Ishikawa (cell line): ENCODE results near the gene KCNIP3.
A peak's percentile ranks its signal among the peaks of the same experiment; 100 is the strongest.

Source experiments
- CEBPB ChIP-seq: IDR thresholded peaks from 2 replicates; pipeline ENCODE4 v1.6.1; 2012
- CREB1 ChIP-seq: IDR thresholded peaks from 2 replicates; pipeline ENCODE4 v1.6.1; 2012; ENCODE audit warnings: low read depth
- EGR1 ChIP-seq: IDR thresholded peaks from 2 replicates; pipeline ENCODE4 v1.6.1; 2012
- EP300 ChIP-seq: IDR thresholded peaks from 2 replicates; pipeline ENCODE4 v1.6.1; 2012; ENCODE audit warnings: borderline replicate concordance
- FOXM1 ChIP-seq: IDR thresholded peaks from 2 replicates; pipeline ENCODE4 v1.6.1; 2012; ENCODE audit warnings: low read depth, borderline replicate concordance
- MAX ChIP-seq: IDR thresholded peaks from 2 replicates; pipeline ENCODE4 v1.6.1; 2012
- NFIC ChIP-seq: IDR thresholded peaks from 2 replicates; pipeline ENCODE4 v1.6.1; 2012
- RAD21 ChIP-seq: IDR thresholded peaks from 2 replicates; pipeline ENCODE4 v1.6.1; 2012; ENCODE audit warnings: low read depth
- TAF1 ChIP-seq: IDR thresholded peaks from 2 replicates; pipeline ENCODE4 v1.6.1; 2012; ENCODE audit warnings: low read depth, mild to moderate bottlenecking
- TCF12 ChIP-seq: IDR thresholded peaks from 2 replicates; pipeline ENCODE4 v1.6.1; 2012; ENCODE audit warnings: low read depth
- TEAD4 ChIP-seq: IDR thresholded peaks from 2 replicates; pipeline ENCODE4 v1.6.1; 2012
- USF1 ChIP-seq: IDR thresholded peaks from 2 replicates; pipeline ENCODE4 v1.6.1; 2012
- YY1 ChIP-seq: IDR thresholded peaks from 2 replicates; pipeline ENCODE4 v1.6.1; 2012; ENCODE audit warnings: low read depth
- ZBTB7A ChIP-seq: IDR thresholded peaks from 2 replicates; pipeline ENCODE4 v1.6.1; 2012; ENCODE audit warnings: low read depth
- TF ChIP-seq, protein P1 (sequence below): IDR thresholded peaks from 2 replicates; pipeline ENCODE4 v1.6.1; 2012; ENCODE audit warnings: low read depth, mild to moderate bottlenecking

The KCNIP3 gene

DNA sequence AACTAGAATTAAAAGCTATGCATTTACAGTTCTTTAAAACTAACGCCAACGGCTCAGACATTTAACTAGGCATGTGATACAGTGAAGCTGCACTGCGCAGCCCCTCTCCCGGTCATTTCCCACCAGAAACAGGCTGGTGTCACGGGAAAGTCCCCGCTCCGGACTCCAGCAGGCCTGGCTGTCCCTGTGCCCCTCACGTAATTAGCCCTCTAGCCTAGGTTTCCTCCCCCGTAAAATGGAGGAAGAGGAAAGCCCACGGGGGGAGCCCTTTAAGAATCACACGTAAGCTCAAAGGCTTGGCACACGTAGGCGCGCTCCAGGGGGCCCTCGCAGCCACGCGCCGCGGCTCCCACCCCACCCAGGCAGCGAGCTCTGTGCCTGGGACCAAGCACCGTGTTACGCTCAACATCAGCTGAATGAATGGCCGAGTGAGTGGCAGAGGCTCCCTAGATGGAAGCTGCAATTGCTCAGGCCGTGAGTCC is 48.0 kb downstream of the KCNIP3 start:
- TF ChIP-seq FOXM1 (no peak), CREB1 (no peak), NFIC (no peak), USF1 (no peak), EGR1 (no peak), TEAD4 (no peak), ZBTB7A (no peak), RAD21 (no peak), TCF12 (no peak), MAX (no peak), TAF1 (no peak), CEBPB (no peak), EP300 (no peak), YY1 (no peak)
- TF ChIP-seq, protein P1, sequence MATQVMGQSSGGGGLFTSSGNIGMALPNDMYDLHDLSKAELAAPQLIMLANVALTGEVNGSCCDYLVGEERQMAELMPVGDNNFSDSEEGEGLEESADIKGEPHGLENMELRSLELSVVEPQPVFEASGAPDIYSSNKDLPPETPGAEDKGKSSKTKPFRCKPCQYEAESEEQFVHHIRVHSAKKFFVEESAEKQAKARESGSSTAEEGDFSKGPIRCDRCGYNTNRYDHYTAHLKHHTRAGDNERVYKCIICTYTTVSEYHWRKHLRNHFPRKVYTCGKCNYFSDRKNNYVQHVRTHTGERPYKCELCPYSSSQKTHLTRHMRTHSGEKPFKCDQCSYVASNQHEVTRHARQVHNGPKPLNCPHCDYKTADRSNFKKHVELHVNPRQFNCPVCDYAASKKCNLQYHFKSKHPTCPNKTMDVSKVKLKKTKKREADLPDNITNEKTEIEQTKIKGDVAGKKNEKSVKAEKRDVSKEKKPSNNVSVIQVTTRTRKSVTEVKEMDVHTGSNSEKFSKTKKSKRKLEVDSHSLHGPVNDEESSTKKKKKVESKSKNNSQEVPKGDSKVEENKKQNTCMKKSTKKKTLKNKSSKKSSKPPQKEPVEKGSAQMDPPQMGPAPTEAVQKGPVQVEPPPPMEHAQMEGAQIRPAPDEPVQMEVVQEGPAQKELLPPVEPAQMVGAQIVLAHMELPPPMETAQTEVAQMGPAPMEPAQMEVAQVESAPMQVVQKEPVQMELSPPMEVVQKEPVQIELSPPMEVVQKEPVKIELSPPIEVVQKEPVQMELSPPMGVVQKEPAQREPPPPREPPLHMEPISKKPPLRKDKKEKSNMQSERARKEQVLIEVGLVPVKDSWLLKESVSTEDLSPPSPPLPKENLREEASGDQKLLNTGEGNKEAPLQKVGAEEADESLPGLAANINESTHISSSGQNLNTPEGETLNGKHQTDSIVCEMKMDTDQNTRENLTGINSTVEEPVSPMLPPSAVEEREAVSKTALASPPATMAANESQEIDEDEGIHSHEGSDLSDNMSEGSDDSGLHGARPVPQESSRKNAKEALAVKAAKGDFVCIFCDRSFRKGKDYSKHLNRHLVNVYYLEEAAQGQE = no peak

- TF ChIP-seq, protein P1 = no peak
- TF ChIP-seq ZBTB7A = peak; percentile 59
- TF ChIP-seq CEBPB = no peak
- TF ChIP-seq FOXM1 = no peak
- peak; percentile 70 for TF ChIP-seq RAD21
- TF ChIP-seq MAX = peak; percentile 54; the same call in 1 of the 2 replicates
- 0 out of 2 replicates have a peak, but pooled peaks have one; percentile 8 for TF ChIP-seq NFIC
Observed at GRCh38 chr2:95345563-95346230, 48.5 kb downstream of the KCNIP3 start.

GRCh38 chr2:95346231-95346737 is 49.1 kb downstream of the KCNIP3 start:
- TF ChIP-seq YY1 (no peak), NFIC (0 out of 2 replicates have a peak, but pooled peaks have one; percentile 20), ZBTB7A (no peak; the same call in 1 of the 2 replicates), MAX (peak; percentile 25; the same call in 1 of the 2 replicates), TAF1 (no peak), EGR1 (peak; percentile 18; the same call in 1 of the 2 replicates), USF1 (no peak), CEBPB (no peak), CREB1 (no peak), RAD21 (no peak)

DNA sequence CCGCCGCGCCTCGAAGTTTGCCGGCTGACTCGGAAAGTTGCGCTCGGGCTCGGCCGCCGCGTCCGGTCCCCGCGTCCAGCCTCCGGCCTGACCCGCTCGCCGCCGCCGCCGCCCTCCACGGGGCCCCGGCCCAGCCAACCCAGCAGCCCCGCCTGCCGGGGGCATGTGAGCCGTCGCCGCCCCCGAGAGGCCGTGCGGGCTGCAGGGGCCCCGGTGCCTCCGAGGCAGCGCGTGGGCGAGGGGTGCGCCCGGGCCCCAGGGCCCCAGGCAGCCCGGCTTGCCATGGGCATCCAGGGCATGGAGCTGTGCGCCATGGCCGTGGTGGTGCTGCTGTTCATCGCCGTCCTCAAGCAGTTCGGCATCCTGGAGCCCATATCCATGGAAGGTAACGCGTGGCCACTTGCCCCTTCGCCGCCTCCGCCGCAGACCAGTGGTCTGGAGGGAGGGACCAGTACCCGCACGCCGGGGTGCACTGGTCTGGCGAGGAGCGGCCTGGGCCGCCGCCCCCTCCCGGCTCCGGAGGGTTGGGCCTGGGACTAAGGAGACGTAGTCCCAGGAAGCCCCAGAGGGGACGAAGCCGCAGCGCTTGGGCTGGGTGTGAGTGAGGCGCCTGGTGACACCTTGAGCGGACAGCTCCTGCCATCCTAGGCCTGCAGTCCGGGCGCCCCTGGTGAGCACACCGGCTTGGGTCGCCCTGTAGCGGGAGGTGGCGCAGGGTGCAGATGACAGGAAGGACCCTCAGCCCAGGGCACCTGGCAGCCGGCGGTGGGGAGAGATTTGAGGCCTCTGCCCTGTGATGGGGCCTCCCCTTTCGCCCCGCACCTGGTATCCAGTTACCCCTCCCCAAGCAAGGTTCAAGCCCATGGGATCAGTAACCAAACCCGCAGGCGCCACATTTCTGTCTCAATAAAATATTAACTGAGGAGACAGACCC is 49.9 kb downstream of the KCNIP3 start:
- TF ChIP-seq EGR1 = peak; percentile 70
- no peak for TF ChIP-seq CREB1

DNA sequence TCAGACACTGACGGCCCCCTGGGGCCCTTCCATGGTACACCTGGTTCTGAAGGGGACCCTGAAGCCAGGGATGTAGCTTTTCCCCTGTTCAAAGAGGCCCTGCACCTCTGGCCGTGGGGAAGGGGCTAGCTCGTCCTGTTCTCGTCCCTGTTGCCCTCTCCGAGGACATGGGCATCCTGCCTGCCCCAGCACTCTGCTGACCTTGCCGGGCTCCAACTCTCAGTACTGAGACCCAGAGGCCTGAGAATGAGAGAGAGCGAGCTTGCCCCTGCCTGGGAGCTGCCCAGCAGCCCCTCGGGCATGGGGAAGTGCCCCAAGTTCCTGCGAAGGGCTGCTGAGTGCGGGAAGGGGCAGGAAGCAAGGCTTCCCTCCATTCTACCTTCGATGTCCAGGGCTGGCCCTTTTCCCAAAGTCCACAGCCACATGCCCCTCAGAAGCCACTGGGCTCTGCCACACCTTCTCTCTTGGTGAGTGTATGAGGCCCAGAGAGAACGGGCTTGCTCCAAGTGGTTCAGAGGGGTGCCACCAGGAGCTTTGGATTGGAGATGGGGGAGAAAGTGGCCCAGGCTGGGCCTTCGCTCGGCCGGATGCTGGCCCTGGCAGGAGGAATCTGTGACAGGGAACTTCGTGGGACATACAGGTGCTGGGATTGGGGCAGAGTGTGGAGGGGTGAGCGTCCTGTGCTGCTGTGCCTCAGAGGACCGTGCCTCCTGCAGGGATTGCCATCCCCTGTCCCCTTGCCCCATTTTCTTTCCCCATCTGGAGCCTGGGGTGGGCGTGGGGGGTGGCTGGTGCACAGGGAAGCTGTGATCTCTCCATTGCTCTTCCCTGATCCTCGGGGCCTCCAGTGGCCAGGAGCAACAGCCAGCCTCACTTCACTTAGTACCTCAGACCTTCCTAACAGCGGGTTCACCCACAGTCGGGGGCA is 50.8 kb downstream of the KCNIP3 start:
- TF ChIP-seq CEBPB = no peak
- TF ChIP-seq RAD21 = no peak
- TF ChIP-seq EGR1 = no peak
- no peak for TF ChIP-seq FOXM1
- TF ChIP-seq TAF1 = no peak
- no peak for TF ChIP-seq TEAD4
- TF ChIP-seq EP300 = no peak
- TF ChIP-seq YY1 = no peak
- TF ChIP-seq NFIC = no peak
- no peak for TF ChIP-seq USF1
- no peak for TF ChIP-seq MAX
- no peak for TF ChIP-seq TCF12
- TF ChIP-seq ZBTB7A = no peak
- no peak for TF ChIP-seq CREB1
- TF ChIP-seq, protein P1 = no peak
